SH-SY5Y (cell line): ENCODE measurements around the gene ALX4.

Source experiments
- GATA2 ChIP-seq: IDR thresholded peaks from 2 replicates; pipeline ENCODE4 v1.6.1; 2011; ENCODE audit warnings: mild to moderate bottlenecking, low read depth, low read length
- GATA3 ChIP-seq: IDR thresholded peaks from 2 replicates; pipeline ENCODE4 v1.6.1; 2011; ENCODE audit warnings: low read depth, mild to moderate bottlenecking, low read length, moderate library complexity

The ALX4 gene

DNA sequence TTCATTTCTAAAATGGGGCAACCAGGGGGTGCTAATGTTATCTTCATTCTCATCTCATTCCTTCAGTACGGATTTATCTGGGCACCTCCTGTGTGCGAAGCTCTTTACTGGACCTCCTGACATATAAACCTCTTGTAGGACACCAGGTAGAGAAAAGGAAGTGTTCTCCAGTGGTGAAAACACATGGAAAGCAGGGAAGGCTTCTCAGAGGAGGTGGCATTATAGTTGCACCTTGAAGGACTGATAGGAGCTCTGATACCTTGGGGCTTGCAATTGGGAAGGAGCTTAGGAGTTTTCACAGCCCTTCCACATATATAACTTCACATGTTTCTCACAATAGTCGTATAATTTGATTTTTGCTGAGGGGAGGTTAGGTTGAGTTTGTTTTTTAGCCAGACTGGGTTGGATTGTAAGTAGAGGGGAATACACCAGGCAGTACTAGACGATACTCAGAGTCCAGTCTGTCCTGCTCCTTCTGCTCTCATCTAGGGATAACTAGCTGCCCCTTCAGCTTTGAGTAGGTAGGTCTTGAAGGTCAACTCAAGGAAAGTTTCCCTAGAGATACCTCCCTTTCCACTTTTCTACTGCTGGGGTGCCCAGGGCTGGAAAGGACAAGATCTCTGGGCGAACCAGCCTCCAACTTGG lies 34.0 kb upstream of the ALX4 start:
- TF ChIP-seq GATA3 (no peak), GATA2 (no peak)

DNA sequence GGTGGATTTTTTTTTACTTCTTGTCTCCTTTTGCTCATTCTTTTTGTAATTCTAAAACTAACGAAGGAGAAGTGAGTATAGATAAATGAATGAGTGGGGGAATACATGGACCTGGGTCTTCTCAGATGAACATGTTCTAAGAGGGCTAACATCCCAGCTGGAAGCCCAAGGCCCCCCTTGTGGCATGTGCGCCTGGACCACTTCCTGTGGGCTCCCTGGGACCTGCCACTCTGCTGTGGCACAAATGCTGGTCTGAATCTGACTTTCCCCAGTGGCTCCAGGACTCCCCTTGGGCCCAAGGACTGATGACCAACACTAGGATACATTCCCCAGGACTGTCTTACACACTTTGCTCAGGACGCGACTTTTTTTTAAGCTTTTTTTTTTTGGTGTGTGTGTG lies 32.7 kb upstream of the ALX4 start:
- no peak for TF ChIP-seq GATA3
- TF ChIP-seq GATA2: no peak

DNA sequence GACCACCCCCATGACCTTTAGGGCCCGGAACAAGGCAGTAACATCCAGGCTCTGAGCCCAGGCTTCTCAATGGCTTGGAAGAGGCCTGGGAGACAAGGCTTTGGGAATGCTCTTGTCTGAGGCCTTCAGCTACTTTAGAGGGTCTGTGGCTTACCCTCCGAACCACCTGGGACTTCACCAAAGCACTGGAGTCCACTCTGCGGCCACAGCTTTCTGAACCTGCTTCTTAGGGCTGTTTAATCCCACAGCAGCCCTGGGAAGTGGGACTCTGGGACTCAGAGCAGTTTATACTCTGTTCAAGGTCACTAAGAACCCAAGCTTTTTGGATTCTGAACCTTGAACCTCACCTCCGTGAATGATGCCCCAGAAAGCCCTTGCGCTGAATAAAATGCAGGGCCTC lies 30.7 kb upstream of the ALX4 start:
- TF ChIP-seq GATA2: no peak
- no peak for TF ChIP-seq GATA3

DNA sequence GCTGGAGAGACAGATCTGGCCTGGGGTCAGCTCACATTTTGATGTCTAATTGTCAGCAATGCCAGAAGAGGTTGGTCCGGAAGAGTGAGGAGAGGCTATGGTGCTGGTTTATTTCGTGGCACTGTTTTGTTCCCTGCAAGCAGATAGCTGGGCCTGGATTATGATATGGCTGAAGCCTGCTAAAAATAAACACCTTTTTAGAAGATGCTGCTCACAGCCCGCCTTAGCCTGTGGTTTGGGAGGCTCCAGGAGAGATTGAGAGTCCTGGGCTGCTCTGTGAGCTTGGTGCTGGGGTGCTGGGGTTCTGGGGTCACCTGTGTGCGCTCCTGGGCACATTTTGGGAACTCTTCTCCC lies 29.6 kb upstream of the ALX4 start:
- TF ChIP-seq GATA3: no peak
- no peak for TF ChIP-seq GATA2

DNA sequence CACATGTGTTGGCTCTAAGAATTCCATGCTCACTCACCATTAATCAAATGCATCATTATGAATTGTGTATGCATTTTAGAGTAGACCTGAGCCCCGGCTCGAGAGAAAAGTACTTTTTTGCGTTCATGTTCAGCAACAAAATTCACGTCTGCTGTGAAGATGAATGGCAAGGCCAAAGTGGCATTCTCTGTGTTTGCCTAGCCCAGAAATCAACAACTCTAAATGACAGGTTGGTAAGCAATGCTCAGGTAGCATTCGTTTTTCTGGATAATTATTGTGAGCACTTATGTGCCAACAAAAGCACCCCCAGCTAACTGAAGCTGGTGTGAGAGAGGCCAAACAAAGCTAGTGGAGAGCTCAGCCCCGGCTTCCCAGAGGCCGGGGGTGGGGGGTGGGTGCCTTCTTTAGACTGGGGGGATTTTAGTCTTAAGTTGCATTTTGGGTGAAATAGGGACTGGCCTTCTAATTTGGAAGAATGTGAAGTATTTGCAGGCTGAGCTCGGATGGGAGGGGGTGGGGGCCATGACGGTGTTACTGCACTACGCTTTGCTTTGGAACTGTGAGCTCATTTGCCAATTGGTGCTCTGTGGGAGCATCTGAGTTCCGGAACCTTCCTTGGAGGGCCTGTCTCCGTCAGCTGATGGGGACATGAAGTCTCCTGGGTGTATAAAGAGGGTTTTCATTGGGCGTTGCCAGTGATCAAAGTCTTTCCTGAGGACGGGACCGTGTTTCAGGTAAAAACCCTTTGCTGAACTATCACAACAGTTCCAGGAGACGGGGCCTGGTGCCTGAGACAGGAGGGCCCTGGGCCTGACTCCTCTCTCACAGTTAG lies 29.0 kb upstream of the ALX4 start:
- TF ChIP-seq GATA3 (no peak), GATA2 (no peak)

DNA sequence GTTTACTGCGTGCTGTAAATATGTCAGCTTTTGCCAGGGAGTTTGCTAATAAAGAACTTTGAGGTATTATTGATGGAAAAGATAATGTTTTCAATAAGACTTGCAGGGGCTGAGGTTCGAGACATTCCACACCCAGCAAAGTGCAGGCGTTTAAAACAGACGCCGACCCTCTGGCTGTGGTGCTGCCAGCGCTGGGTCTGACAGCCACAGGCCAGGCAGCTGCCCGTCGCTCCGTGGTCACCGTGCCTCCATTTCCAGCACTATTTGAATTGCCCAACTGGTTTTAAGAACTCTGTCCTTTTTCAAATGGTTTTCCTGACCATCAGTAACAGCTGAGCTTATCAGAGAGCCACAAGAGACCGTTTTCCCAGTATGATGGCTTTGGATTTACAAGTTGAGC lies 28.1 kb upstream of the ALX4 start:
- TF ChIP-seq GATA3: no peak
- no peak for TF ChIP-seq GATA2

DNA sequence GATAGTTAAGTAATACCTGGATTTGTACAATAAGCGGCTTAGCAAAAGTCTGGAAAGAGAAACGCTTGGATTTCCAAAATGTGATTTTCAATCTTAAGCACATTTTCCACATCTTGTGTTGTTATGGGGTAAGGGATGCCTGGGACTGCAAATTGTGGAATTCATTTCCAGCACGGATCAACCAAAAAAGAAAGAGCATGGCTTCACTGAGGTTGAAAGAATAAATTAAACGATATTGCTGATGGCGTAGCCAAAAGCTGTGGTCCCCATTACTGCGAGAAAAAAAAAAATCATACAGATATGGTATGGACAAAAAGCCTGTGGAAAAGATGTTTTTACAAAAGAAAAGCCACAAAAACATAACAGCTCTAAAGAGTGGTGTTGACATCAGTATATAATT lies 26.0 kb upstream of the ALX4 start:
- no peak for TF ChIP-seq GATA2
- no peak for TF ChIP-seq GATA3

DNA sequence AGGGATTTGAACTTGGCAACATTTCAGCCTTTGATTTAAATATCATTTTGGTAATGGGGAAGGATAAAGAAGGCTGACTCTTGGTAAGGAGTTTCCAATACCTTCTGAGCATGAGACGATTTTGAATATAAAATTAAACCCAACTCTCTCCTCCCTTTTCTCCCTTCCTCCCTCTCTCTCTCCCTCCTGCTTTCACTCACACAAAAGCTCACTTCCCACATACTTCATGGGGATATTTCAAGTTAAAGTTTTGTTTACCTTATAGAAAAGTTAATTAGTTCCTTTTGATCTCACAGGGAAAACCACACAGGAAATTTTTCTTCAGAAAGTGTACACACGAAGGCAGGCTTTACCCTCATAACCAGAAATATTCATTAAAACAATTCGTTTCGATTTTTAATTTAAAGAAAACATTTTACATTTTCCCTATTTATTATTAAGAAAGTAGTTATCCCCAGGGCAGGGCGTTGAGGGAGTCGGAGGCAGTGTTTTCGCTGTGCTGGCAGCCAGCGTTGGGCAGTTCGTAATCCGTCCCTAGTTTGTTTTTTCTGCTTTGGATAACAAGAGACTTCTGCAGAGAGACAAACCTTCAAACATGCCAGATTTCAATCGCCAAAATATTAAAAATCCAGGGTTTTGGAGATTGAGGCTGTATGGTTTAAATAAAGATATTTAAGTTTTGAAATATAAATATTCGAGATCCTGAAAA lies 25.3 kb upstream of the ALX4 start:
- no peak for TF ChIP-seq GATA2
- TF ChIP-seq GATA3: no peak

DNA sequence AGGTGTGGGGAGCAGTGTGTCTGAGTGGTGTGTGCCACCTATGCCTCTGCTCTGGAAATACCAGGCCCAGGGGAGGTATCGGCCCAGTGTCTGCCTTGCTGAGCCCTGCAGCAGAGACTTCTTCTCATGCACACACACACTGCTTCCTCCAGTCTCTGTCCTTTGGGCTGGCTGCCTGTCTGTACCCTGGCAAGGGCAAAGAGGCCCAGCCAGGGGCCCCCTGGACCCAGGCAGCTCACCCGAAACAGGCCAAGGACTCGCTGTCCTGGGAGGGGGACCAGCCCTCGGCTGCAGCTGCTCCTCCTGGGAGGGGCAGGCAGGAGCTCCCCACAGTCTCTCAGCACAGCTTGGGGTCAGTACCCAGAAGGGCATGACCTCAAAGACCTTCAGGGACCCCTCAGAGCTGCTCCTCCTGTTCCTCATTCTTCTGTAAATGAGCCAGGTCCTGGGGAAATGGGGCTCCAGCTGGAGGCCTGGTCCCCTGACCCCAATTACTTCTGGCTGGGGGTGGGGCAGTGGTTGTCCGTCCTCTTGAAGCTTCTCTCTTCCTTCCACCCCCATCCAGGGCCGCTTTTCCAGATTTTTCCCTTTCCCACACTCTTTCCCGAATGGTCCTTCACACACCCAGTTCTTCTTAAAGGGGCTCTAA lies 24.5 kb upstream of the ALX4 start:
- TF ChIP-seq GATA3: no peak
- TF ChIP-seq GATA2: no peak

DNA sequence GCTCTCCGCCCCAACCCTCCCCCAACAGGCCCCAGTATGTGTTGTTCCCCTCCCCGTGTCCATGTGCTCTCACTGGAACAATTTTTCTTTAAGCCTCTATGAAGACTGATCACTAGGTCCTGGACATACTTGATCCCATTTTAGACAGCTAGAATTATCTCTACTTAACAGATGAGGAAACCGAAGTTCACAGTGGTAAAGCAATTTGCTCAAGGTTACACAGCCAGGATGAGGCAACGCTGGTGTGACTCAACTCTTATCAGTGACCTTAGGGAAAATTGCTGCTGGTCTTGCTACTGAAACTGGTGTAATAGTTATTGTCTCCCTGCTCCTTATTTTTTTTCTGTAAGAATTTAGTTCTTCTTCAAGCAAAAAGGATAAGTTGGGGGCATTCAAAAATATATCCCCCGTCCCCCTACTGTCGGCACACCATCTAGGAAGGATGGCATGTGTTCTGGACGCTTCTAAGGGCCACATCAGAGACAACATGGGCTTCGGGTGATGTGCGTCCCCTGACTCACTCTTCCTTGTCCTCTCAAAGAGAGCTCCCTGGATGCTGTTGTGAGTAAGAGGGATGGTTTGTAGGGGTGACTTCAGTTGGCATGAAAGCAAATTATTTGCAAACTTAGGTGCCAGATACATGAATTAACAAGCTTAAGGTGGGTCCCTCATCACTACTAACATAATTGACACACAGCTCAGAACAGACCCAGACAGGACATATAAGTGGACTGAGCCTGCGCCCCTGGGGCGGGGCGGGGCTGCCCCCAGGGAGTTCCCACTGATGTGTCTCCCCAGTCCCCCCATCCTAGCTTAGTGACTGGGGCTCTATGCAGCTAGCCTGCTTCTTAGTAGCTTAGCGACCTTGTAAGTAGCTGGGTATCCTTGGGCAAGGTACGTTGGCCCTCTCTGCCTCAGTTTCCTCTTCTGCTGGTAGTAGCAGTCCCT lies 23.6 kb upstream of the ALX4 start:
- TF ChIP-seq GATA3: no peak
- TF ChIP-seq GATA2: no peak

DNA sequence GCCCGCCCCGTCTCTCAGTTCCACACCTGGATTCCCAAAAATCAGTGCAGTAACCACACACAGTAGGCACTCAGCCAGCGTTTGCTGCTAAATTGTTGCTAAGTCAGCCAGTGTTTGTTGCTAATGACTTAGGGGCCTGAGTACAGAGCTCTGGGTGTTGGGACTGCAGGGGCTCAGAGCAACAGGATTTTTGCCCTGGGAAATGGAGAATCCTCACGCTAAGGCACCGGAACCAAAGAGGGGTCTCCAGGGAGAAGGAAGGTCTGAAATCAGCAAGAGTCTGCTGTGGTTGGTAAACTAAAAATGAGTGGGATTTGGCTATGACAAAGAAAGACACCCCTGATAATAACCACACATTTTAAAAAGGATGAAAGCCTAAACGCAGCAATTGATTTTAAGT lies 22.7 kb upstream of the ALX4 start:
- TF ChIP-seq GATA3 (no peak), GATA2 (no peak)

DNA sequence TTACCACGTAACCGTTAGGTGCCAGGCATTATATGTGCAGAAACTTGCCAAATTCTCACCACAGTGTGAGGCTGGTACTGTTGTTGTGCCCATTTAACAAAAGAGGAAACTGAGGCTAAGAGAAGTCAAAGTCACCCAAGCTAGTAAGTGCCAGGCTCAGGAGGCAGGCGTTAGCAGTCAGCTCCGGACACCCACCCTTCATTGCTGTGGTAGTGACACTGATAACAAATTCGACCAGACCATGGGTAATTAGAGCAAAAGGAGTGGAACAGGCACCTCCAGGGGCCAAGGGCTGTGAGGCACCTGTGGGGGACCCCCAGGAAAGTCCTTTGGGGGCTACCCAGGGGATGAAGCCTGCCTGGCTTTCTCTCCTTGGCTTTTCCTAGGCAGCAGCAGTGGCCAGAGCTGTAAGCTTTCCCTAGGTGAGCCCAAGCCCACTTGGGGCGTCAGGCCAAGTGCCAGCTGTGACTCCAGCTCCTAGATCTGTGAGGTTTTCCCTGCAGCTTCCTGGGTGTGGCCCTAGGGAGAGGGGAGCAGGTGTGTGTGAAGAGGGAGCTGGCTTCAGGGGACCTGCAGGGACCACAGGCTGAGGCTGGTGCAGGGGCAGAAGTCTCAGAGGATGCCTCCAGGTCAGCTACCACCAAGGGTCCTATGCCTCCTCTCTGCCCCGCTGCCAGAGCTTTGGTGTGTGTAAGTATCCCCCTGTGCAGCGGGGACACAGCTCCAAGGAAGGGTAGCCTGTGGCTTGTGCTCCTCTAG lies 19.7 kb upstream of the ALX4 start:
- TF ChIP-seq GATA2: no peak
- TF ChIP-seq GATA3: no peak

DNA sequence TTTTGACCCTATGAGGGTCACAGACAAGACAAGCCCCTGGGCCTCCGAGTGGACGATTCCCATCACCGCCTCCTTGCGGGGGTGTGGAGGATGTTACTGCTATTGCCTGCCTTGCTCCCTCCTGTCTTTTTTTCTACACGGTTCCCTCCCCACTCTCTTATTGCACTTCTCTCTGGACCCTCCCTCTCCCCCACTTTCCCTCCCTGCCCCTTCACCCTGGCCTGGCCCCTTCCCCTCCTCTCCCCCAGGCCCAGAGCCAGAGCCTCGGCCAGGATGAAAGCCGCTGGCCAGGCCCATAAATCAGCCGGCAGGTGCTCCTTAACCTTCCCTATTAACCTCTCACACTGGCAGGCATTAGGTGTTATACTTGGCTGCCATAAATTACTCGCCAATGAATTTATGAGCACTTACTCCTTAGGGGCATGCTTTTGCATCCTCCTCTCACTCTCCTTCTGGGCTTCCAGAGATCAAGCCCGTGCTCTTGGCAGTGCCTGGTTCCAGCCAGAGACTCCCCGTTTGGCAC lies 18.3 kb upstream of the ALX4 start:
- TF ChIP-seq GATA2 (no peak), GATA3 (no peak)
